Measurements from ENCODE around the gene STAMBP.
"Not testable (repeated sequence)": the region's sequence is repeated elsewhere in the genome, so short reads cannot be mapped to it uniquely, and the experiment has no call there.

Gene STAMBP

DNA sequence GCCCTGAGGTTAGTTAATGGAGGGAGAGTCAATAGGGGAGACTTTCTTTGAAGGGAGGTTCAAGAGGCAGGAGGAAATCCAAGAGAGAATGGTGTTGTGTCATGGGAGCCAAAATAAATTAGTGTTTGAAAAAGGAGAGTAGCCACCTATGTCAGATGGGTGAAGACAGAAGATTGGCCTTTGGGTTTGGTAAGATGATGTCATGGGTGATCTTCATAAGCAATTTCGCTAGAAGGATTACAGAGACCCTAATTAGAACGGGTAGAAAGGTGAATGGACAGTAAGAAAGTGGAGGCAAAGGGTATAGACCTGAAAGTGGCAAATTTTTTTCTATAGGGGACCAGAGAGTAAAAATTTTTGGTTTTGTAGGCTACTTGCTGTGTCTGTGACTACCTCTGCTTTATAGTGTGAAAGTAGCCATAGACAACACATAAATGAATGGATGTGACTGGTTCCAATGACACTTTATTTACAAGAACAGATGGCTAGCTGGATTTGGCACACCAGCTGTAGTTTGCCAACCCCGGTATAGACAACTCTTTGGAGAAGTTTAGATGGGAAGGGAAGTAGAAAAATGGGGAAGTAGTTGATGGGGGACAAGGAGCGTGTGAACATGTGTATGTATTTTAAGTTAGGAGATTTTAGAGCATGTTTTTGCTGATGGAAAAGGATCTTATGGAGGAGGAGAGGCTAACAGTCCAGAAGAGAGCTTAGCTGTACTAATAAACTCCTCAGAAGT is 9.3 kb downstream of the STAMBP start:
- no peak for DNase-seq

DNA sequence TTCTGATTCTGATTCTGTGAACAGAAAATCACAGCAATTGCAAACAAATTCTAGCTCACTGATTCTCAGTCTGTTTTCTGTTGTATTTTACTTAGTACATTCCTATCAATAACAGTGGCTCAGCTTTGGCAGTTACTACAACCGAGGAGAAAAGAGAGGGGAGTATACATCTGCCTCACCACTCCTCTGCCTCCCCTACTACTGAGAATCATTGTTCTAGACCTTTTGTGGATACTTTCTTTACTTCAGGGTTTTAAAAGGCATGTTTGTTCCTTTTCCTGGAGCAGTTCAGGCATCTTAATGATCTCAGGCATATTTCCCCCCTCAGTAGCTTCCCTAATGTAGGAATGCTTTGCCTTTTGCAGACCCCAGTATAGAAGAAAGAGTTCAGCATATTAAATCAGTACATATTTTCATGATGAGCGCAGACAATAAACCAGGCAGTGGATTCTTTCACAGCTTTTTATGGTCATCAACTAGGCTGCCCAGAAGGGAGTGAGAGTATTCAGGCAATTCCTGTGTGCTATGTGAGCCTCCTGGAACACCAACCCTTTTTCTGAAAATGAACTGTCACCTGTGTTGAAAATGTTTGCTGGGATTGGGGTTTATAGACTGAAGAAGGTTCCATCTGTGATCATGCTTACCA is 10.3 kb downstream of the STAMBP start:
- no peak for DNase-seq

DNA sequence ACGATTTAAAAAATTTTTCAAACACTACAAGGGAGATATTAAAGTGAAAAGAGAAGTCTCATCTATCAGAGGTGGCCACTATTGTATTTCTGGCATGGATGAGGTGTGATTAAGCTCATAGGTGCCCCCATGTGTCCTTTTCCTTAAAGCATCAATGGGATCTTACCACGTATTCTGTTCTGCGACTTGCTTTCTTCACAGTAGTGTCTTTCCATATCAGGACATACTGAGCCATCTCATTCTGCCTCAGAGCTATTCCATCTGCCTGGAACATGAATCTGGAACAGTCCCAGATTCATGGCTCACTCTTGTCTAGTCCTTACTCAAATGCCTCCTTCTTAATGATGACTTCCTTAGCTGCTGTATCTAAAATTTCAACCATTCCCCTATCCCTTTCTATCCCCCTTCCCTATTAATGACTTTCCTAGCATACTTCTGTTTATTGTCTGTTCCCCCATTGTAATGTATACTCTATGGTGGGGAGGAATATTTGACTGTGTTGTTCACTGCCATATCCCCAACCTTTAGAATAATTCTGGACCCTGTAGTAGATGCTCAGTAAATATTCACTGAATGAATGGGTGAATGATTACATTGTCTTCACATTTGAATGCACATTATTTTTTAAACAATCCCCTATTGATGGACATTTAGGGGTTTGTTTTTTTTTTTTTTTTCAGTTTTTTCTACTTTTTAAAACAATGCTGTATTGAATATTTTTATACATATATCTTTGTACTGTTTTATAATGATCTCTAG is 11.1 kb downstream of the STAMBP start:
- DNase-seq = no peak

DNA sequence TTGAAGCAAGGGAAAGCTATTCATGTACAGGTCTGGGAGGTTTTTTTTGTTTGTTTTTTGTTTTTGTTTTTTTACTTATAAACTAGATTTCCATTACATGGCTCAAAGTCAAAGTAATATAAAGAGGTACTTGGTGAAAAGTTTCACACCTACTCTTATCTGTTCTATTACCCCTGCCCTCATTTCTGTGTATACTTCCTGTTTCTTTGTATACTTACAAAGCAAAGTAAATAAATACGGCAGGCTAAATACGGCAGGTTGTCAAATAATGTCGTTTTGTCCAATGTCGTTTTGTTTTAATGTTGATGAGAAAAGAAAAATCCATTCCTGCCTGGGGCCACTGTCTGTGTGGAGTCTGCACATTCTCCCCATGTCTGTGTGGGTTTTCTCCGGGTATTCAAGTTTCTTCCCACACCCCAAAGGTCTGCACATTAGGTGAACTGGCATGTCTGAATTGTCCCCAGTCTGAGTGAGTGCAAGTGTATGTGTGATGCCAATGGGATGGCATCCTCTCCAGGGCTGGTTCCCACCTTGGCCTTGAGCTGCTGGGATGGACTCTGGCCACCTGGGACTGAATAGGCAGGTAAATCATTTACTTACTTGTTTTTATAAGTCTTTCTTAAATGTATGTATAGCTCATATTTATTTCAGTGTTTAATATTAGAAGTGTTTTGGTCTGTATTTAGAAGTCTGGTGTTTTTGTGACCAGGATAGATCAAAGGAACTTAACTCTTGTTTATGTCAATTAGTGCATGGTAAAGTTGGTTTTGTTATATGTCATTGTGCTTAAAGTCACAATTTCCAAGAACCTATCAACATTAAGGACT is 13.4 kb downstream of the STAMBP start:
- DNase-seq = no peak

DNA sequence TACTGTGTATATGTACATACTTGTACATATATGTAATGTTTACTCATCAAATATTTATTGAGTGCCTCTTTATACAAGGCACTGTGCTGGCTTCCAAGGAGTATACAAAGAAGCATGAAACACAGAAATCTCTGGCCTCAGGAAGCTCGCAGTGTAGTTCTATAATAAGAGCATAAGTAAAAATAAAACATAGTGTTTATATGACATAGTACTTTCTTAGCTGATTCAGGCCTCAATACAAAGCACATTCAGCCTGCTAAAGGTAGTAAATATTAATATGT is 13.9 kb downstream of the STAMBP start:
- DNase-seq = no peak

DNA sequence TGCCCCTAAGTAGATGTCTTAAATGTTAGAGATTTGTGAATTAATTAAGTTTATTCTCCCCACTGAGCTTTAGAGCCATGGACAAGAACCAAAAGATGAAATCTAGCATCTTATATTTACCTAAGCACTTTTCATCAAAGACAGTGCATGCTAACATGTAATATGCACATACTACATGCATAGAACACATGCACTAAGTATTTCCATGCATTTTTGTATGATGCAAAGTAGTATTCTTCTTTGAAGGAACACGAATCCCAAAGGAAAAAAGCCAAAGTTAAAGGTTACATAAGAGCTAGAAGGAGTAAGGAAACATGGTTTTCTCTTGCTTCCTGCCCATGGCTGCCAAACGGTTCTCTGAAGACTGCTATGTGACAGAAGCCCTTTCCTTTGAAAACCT is 15.3 kb downstream of the STAMBP start:
- no peak for DNase-seq

DNA sequence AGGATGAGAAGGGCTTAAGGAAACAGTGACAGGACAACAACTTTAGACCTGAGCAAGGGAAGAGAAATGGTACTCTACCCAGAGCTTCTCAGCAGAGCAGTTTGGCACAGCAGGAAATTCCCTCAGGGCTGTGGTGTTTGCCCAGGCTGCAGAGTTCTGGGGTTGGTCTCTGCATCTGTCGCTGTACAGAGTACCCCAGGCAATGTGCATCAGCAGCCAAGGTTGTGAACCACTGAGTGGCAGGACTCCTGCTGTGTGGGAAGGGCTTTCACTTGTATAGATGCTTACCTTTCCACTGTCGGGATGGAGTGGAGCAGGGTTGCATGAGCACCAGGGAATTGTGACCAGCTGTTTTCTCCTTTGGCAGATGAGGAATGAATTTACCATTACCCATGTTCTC is 21.2 kb downstream of the STAMBP start:
- DNase-seq = peak; percentile 46 to 92 (median 79)

DNA sequence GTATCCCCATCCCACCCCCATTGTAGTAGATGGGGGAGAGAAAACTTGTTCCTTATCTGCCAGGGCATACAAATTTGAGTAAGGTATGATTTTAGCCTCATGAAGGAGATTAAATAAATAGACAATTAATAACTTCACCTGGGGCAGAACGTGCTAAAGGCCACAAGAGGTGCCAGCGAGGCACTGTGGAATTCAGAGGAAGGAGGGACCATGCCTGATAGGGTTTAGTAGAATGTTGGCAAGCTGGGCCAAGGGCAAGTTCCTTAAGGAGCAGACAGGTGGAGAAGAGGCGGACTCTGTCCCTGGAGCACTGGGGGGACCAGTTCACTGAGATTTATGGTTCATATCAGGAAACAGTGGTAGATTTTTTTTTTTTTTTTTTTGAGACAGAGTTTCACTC is 22.5 kb downstream of the STAMBP start:
- DNase-seq = peak in 1 of 3 experiments; percentile 17

DNA sequence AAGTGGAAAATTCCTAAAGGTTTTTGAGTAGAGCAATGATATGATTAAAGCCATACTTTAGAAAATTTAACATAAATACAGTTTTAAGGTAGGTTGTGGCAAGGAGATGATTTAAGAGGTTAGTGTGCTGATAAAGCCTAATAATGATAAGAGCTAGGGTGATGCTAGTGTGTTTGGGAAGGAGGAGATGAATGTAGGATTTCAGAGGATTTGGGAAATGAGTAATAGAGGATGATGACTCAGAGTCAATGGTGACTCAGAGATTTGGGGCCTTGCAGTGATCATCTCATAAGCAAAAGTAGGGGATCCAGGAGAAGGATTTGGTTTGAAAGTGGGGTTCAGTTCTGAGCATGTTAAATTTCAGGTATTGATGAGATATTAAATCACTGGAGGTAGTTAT is 23.3 kb downstream of the STAMBP start:
- DNase-seq = no peak

DNA sequence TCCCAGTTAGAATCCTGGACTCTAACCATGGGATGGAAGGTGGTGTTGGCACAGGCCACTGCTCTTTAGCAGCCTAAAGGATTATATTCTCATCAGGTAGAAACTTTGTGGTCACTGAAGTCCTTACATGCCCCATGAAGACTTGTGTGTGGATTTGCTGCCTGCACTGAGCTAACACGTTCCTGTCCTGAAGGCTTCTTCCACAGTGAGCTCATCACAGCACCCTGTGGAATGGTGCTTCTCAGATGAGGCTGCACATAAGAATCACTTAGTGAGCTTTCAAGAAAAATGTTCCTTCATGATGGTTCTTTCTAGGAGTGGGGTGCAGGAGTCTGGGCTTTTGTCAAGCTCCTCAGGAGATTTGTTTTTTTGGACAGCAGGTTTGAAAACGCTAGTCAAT is 26.8 kb downstream of the STAMBP start:
- DNase-seq = no peak

DNA sequence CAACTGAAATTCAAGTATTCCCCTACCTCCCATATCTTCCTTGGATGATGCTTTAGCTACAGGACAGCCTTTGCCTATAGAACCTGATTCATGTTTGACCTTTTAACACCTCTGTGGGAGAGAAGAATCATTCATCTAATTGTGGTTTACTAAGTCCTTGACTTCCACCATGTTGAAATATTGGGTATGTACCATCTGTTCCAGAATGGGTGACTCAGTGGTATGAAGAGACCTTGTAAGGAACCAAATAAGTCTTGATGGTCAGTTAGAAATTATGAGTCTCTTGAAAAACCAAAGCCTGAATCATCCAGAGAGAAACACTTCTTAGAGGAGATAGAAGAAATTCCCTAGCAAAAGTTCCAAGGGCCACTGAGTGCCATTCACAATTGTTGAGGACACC is 27.5 kb downstream of the STAMBP start:
- no peak for DNase-seq

DNA sequence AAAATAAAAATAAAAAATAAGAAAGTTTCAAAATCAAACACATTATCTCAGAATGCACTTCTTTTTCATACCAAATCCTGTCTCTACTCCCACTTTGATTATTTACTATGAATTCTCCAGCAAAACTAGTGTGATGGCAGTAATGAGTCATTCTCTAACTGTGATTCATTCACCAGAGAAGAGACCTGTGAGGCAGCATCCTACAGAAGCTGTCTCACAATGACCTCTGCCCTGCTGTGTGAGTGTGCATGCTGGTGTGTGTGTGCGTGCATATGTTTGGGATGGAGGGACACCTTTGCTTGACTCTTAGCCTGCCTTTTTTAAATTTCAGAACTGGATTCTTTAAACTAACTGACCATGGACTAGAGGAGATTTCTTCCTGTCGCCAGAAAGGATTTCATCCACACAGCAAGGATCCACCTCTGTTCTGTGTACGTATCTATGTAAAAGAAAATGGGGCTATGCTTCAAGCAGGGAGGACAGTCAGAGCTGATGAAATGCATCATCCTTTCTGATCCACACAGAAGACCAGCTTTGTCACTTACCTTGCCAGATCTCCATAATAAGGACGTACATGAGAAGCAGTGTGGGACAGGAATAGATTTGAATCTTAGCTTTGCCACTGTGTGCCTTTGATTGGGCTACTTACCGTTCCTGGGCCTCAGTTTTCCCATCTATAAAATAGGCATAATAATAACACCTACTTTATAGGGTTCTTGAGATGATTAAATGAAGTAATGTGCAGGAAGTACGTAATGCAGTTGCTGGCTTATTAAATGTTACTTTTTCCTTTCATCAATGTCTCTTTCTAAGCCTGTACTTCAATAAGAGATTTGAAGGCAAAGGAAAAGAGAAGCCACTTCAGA is 31.2 kb downstream of the STAMBP start:
- no peak for DNase-seq

DNA sequence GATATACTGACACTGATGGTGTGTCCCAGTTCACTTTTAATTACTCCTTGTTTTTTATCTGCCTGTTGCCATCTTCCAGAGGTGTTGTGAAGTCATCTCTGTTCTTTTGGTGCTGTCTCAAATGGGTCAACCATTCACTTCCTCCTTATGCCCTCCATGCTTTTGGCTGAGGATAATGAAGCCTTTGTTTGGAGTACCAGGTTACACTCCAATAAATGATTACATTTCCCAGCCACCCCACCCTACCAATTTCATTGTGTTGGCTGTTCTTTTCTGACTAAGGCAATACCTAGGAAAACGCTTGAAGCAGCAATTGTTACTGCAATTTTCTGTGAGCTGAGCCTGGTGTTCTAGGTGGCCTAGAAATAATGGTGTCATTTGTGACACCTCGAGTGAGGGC is 34.2 kb downstream of the STAMBP start:
- no peak for DNase-seq

DNA sequence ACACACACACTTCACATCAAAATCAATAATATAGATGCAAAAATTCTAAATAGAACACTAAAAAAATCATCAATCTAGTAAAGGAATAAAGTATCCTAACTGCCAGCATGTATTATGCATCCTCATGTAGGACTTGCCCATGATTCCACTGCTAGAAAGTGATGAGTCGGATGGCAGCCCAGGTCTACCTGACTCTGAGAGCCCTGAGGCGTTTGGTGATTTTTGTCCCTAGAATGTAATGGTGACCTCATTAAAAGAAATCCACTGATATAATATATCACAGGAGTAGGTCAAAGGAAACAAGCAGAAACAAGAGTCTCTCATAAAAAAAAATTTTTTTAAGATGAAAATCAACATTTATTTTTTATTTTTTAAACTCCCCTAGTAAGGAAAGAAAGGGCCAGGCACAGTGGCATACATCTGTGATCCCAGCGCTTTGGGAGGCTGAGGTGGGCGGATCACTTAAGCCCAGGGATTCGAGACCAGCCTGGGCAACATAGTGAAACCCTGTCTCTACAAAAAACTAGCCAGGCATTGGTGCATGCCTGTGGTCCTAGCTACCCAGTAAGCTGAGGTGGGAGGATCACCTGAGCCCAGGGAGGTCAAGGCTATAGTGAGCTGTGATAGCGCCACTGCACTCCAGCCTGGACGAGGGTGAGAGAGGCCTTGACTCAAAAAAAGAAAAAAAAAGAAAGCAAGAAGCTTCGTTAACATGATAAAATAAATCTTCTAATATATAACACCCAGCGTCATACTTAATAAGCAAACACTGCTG is 39.6 kb downstream of the STAMBP start:
- no peak for DNase-seq

DNA sequence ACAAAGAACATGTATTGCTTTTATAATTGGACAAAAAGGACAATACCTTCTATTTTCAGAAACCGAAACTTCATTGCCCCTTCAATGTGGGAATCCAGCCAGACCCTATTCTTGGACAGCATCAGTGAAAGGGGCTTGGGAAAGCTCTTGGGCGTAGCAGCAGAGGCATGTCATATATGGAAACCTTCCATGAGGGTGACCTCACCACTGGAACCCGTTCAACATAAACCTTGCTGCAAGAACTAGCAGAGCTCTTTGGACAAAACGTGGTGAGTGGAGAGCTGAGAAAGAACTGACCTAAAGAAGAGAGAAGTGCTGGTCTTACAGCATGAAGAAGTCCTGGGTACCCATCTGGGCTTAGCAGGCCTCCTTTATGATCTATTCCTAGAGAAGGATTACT is 41.3 kb downstream of the STAMBP start:
- DNase-seq = no peak

DNA sequence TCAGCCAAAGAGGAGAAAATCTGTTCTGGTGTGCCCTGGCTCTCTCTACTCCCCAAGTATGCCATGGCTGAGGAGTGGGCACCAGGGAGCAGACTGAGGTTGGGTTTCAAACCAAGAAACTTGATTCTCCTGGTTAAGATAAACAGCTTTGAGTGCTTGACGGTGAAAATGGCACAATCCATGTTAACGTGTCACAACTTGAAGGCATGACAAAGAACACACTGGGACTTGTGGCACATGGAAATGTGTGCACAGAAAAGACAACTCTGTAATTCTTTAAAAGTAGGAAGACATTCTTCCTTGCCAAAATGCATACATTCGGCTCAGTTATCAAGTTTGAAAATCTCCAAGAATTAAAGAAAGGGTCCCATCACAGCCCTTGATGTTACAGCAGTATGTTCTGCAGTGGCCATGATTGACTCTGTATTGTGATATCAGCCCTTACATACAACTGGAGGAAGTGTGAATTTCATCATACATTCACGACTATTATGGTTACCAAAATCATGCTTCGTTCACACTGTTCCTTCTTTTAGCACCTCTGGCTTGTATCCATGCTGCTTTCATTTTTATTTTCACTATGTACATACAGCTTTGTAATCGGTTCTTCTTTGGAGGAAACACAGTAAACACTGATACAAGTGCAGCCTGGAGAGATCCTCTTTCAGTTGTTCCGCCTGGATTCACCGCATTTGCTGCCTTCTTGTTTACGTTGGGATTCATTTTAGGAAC is 48.5 kb downstream of the STAMBP start:
- DNase-seq = peak in 1 of 3 experiments; percentile 45

DNA sequence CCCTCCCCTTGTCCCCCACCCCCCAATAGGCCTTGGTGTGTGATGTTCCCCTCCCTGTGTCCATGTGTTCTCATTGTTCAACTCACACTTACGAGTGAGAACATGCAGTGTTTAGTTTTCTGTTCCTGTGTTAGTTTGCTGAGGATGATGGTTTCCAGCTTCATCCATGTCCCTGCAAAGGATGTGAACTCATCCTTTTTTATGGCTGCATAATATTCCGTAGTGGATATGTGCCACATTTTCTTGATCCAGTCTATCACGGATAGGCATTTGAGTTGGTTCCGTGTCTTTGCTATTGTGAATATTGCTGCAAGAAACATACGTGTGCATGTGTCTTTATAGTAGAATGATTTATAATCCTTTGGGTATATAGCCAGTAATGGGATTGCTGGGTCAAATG is 49.2 kb downstream of the STAMBP start:
- DNase-seq = not testable (repeated sequence)

DNA sequence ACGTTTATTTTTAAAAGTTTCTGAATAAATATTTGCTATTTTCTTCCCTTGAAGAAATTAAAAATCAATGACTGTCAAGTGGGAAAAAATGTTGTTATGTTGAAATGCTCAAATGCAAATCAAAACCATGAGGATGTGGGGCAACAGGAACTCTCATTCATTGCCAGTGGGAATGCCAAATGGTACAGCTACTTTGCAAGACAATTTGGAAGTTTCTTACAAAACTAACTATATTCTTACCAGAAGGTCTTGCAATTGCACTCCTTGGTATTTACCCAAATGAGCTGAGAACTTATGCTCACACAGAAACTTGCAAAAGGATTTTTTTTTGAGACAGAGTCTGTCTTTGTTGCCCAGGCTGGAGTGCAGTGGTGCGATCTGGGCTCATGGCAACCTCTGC is 56.6 kb downstream of the STAMBP start:
- no peak for DNase-seq

DNA sequence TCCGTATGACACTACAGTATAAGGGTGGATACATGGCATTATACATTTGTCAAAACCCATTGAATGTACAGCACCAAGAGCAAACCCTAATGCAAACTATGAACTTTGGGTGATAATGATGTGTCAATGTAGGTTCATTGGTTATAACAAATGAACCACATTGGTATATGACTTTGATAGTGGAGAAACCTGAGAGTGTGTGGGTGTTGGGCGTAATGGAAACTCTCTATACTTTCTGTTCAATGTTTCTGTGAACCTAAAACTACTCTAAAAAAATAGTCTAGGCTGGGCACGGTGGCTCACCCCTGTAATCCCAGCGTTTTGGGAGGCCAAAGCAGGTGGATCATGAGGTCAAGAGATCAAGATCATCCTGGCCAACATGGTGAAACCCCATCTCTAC is 57.6 kb downstream of the STAMBP start:
- no peak for DNase-seq

DNA sequence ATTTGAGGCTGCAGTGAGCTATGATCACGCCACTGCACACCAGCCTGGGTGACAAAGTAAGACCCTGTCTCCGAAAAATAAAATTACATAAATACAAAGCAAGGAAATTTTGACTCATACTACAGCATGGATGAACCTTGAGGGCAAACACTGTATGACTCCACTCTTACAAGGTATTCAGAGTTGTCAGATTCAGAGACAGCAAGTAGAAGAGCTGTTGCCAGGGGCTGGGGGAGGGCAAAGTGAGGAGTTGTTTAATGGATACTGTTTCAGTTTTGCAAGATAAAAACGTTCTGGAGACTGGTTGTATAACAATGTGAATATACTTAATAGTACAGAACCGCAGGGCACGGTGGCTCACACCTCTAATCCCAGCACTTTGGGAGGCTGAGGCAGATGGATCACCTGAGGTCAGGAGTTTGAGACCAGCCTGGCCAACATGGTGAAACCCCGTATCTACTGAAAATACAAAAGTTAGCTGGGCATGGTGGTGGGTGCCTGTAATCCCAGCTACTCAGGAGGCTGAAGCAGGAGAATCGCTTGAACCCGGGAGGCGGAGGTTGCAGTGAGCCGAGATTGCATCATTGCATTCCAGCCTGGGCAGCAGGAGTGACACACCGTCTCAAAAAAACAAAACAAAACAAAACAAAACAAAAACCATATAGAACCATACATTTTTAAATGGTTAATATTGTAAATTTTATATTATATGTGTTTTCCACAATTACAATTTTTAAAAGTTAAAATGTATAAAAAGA is 59.0 kb downstream of the STAMBP start:
- not testable (repeated sequence) for DNase-seq
